CD4-positive, alpha-beta T cell treated with Interferon alpha-2 for 1 hour (primary cell): ENCODE results near the gene LGALS1.
A peak's percentile ranks its signal among the peaks of the same experiment; 100 is the strongest.
"Not testable (repeated sequence)": the region's sequence is repeated elsewhere in the genome, so short reads cannot be mapped to it uniquely, and the experiment has no call there.

Source experiments
- DNase-seq, 2 donors: peaks; one replicate each; pipeline ENCODE4 v3.0.0-alpha.2; 2020 to 2022

LGALS1 gene

GRCh38 chr22:37692627-37693285 is 17.3 kb downstream of the LGALS1 start:
- DNase-seq: no peak

- DNase-seq: not testable (repeated sequence)
Observed at GRCh38 chr22:37694131-37694530, 18.7 kb downstream of the LGALS1 start.

- not testable (repeated sequence) for DNase-seq
Observed at GRCh38 chr22:37696260-37696656, 20.8 kb downstream of the LGALS1 start.

- peak; percentile 86 to 87 for DNase-seq
Observed at GRCh38 chr22:37696657-37697537, 21.5 kb downstream of the LGALS1 start, which contains the start of gene TRIOBP. Gene TRIOBP, plus strand, starts transcription at chr22:37697048. Its CDS starts 4,318 bp downstream, at chr22:37701366.

- no peak for DNase-seq
Observed at GRCh38 chr22:37697538-37697835, 22.1 kb downstream of the LGALS1 start.

GRCh38 chr22:37701141-37701786 is 25.8 kb downstream of the LGALS1 start:
- DNase-seq: no peak

- DNase-seq: no peak
Observed at GRCh38 chr22:37703906-37704305, 28.5 kb downstream of the LGALS1 start.

- DNase-seq: no peak
Observed at GRCh38 chr22:37704645-37705044, 29.2 kb downstream of the LGALS1 start.

GRCh38 chr22:37705205-37705604 is 29.8 kb downstream of the LGALS1 start:
- no peak for DNase-seq

GRCh38 chr22:37708580-37709444 is 33.4 kb downstream of the LGALS1 start:
- DNase-seq: peak in 1 of 2 donors; percentile 12

GRCh38 chr22:37709445-37709765 is 34.0 kb downstream of the LGALS1 start:
- no peak for DNase-seq

GRCh38 chr22:37710675-37711074 is 35.2 kb downstream of the LGALS1 start:
- no peak for DNase-seq

- DNase-seq: no peak
Observed at GRCh38 chr22:37711490-37711889, 36.1 kb downstream of the LGALS1 start.

- no peak for DNase-seq
Observed at GRCh38 chr22:37713761-37714160, 38.3 kb downstream of the LGALS1 start.

- no peak for DNase-seq
Observed at GRCh38 chr22:37714634-37715033, 39.2 kb downstream of the LGALS1 start.

- no peak for DNase-seq
Observed at GRCh38 chr22:37715760-37716159, 40.3 kb downstream of the LGALS1 start.

- DNase-seq: no peak
Observed at GRCh38 chr22:37716708-37717107, 41.3 kb downstream of the LGALS1 start.

- DNase-seq: not testable (repeated sequence)
Observed at GRCh38 chr22:37717235-37717634, 41.8 kb downstream of the LGALS1 start.

GRCh38 chr22:37717746-37718305 is 42.4 kb downstream of the LGALS1 start:
- not testable (repeated sequence) for DNase-seq

GRCh38 chr22:37725551-37726240 is 50.3 kb downstream of the LGALS1 start:
- no peak for DNase-seq

GRCh38 chr22:37726241-37726887 is 50.9 kb downstream of the LGALS1 start:
- DNase-seq: no peak
